ENCODE results near the gene JMJD7. TPM values are rescaled to one million over a fixed set of nuclear protein-coding genes. Genes with fewer than 3 reads are reported as not detected.

The JMJD7 gene
- total RNA-seq, 2 experiments from 2014 or later, result 35.6 to 38.4 TPM

DNA sequence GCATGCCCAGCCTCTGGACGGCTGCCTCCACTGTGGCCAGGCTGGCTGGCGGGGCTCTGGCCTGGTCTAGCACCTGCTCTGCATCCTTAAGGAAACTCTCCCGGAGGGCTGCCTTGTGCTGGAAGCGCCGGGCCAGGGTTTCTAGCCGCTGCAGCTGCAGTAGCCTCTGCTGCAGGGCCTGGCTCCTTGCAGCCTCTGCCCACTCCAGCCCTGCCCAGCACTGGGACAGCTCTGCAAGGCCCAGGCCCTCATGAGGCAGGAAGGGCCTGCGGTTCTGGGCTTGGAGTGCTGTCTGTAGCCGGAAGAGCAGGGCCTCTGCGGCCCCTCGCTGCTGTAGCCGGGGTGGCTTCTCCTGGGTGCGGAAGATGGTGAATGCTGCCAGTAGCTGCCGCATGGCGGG, 57.9 kb downstream of the JMJD7 start:
- H3K4me3 Mint-ChIP-seq, result no peak overlapping the region
- H3K9me3 ChIP-seq (ENCODE audit: control insufficient read depth in 1 of 2, insufficient read depth in 1 of 2, low read length in 2 of 2), result peaks cover 0 to 6% of the 10 kb centered on the region in 2 experiments
- no peaks in the 10 kb centered on the region for H3K9me3 Mint-ChIP-seq
- H3K27ac Mint-ChIP-seq, result no peak overlapping the region
- ChIA-PET POLR2A (no interaction called here), CTCF (interaction anchor here (1.4 kb wide), 1 partner anchor 19 kb away, joined by 3 read pairs; no protein-coding TSS in a partner anchor)
- H3K4me1 ChIP-seq (ENCODE audit: insufficient read depth, low read length), result peaks cover 32% of the 10 kb centered on the region
- intact Hi-C loops (cut with DNase I, micrococcal nuclease), result no loop called here
- ATAC-seq (ENCODE audit: poor library complexity) (no peak), DNase-seq (no peak)
- no peak overlapping the region for H3K4me3 ChIP-seq (ENCODE audit: low read length)
- TF ChIP-seq, protein P1, sequence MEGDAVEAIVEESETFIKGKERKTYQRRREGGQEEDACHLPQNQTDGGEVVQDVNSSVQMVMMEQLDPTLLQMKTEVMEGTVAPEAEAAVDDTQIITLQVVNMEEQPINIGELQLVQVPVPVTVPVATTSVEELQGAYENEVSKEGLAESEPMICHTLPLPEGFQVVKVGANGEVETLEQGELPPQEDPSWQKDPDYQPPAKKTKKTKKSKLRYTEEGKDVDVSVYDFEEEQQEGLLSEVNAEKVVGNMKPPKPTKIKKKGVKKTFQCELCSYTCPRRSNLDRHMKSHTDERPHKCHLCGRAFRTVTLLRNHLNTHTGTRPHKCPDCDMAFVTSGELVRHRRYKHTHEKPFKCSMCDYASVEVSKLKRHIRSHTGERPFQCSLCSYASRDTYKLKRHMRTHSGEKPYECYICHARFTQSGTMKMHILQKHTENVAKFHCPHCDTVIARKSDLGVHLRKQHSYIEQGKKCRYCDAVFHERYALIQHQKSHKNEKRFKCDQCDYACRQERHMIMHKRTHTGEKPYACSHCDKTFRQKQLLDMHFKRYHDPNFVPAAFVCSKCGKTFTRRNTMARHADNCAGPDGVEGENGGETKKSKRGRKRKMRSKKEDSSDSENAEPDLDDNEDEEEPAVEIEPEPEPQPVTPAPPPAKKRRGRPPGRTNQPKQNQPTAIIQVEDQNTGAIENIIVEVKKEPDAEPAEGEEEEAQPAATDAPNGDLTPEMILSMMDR (IDR thresholded peaks at IDR 0.05), result no peak
- H3K27me3 ChIP-seq (ENCODE audit: control insufficient read depth in 1 of 2, insufficient read depth in 2 of 2, low read length in 2 of 2), result peaks cover 0 to 12% of the 10 kb centered on the region in 2 experiments
- H3K27ac ChIP-seq (ENCODE audit: low read depth in 1 of 2, low read length in 2 of 2), result no peak overlapping the region
- H3K36me3 ChIP-seq (ENCODE audit: insufficient read depth, low read length), result no peaks in the 10 kb centered on the region
- no peaks in the 10 kb centered on the region for H3K36me3 Mint-ChIP-seq (ENCODE audit: low read depth)
- peaks cover 20% of the 10 kb centered on the region for H3K4me1 Mint-ChIP-seq (ENCODE audit: low read depth)
- H3K27me3 Mint-ChIP-seq, result peaks cover 11% of the 10 kb centered on the region

DNA sequence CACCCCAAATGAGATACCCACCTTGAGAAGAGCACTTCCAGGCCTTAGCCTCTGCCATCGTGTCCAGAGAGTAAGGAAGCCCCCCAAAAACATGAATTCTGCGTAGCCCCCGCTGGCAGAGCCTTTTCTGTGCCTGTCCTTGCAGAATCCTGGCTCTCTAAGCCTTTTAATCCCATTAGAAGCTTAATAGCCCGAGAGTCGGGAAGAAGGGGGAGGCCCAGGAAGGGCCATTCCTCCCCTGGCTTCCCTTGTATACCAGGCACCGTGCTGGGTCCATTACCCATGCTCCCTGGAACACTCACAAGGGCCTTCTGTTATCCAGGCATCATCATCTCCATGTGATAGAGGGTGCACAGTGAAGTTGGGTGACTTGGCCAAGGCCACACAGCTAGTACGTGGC, 58.8 kb downstream of the JMJD7 start:
- Histone ChIP-seq H3K4me3 (ENCODE audit: low read length) (no peak overlapping the region), H3K36me3 (ENCODE audit: insufficient read depth, low read length) (no peaks in the 10 kb centered on the region), H3K27ac (ENCODE audit: low read depth in 1 of 2, low read length in 2 of 2) (no peak overlapping the region), H3K27me3 (ENCODE audit: control insufficient read depth in 1 of 2, insufficient read depth in 2 of 2, low read length in 2 of 2) (peaks cover 0 to 6% of the 10 kb centered on the region in 2 experiments), H3K4me1 (ENCODE audit: insufficient read depth, low read length) (peaks cover 32% of the 10 kb centered on the region), H3K9me3 (ENCODE audit: control insufficient read depth in 1 of 2, insufficient read depth in 1 of 2, low read length in 2 of 2) (peaks cover 0 to 6% of the 10 kb centered on the region in 2 experiments)
- ChIA-PET CTCF (interaction anchor here (1.4 kb wide), 1 partner anchor 18 kb away, joined by 3 read pairs; no protein-coding TSS in a partner anchor), POLR2A (no interaction called here)
- TF ChIP-seq, protein P1 (IDR thresholded peaks at IDR 0.05), result no peak
- peaks cover 4% of the 10 kb centered on the region for H3K27me3 Mint-ChIP-seq
- no peaks in the 10 kb centered on the region for H3K36me3 Mint-ChIP-seq (ENCODE audit: low read depth)
- no peak overlapping the region for H3K4me3 Mint-ChIP-seq
- no peak overlapping the region for H3K27ac Mint-ChIP-seq
- intact Hi-C loops (cut with DNase I, micrococcal nuclease), result no loop called here
- no peak for DNase-seq
- H3K9me3 Mint-ChIP-seq, result no peaks in the 10 kb centered on the region
- no peak for ATAC-seq (ENCODE audit: poor library complexity)
- peaks cover 17% of the 10 kb centered on the region for H3K4me1 Mint-ChIP-seq (ENCODE audit: low read depth)

DNA sequence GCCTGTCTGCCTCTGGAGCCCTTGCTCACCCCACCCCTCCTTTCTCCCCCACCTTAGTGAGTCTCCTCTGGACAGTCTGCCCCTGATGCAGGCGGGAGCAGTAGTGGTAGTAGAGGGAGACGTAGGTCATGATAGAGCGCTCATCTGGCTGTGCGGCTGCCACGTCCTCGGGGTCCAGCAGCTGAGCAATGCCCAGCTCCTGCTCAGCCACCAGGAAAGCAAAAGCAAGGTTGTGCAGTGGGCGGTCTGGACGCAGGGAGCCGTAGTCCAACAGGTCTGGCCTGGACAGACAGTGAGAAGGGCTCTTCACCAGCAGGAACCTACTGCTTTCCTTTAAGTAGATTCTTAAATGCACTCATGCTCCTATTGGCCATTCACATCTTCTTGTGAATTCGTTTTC, 59.3 kb downstream of the JMJD7 start:
- TF ChIP-seq, protein P1 (IDR thresholded peaks at IDR 0.05), result no peak
- peaks cover 35% of the 10 kb centered on the region for H3K4me1 ChIP-seq (ENCODE audit: insufficient read depth, low read length)
- no peaks in the 10 kb centered on the region for H3K9me3 Mint-ChIP-seq
- intact Hi-C loops (cut with DNase I, micrococcal nuclease), result no loop called here
- no peaks in the 10 kb centered on the region for H3K36me3 ChIP-seq (ENCODE audit: insufficient read depth, low read length)
- peaks cover 0 to 6% of the 10 kb centered on the region in 2 experiments for H3K27me3 ChIP-seq (ENCODE audit: control insufficient read depth in 1 of 2, insufficient read depth in 2 of 2, low read length in 2 of 2)
- peaks cover 0 to 6% of the 10 kb centered on the region in 2 experiments for H3K9me3 ChIP-seq (ENCODE audit: control insufficient read depth in 1 of 2, insufficient read depth in 1 of 2, low read length in 2 of 2)
- no peak for DNase-seq
- H3K4me3 ChIP-seq (ENCODE audit: low read length), result no peak overlapping the region
- no peak overlapping the region for H3K27ac Mint-ChIP-seq
- ATAC-seq (ENCODE audit: poor library complexity), result no peak
- no peaks in the 10 kb centered on the region for H3K36me3 Mint-ChIP-seq (ENCODE audit: low read depth)
- H3K4me3 Mint-ChIP-seq, result no peak overlapping the region
- H3K27me3 Mint-ChIP-seq, result peaks cover 4% of the 10 kb centered on the region
- H3K4me1 Mint-ChIP-seq (ENCODE audit: low read depth), result peaks cover 22% of the 10 kb centered on the region
- CTCF ChIA-PET, result interaction anchor here (1.4 kb wide), 1 partner anchor 17 kb away, joined by 3 read pairs; no protein-coding TSS in a partner anchor
- POLR2A ChIA-PET, result no interaction called here
- no peak overlapping the region for H3K27ac ChIP-seq (ENCODE audit: low read depth in 1 of 2, low read length in 2 of 2)

Small RNAs within 50 kb of the gene (microRNA-seq; reads per million reads assigned to microRNA genes)
- gene MIR4310 (ENCODE audit: borderline microRNAs expressed, borderline replicate concordance), result not detected

Other genes starting within 250 kb of the JMJD7 start
- 10 to 100 TPM; 31.0 to 33.9 TPM for gene MGA, start 167.7 kb upstream of the JMJD7 start, total RNA-seq
- 10 to 100 TPM; 26.0 to 30.0 TPM for gene MAPKBP1, start 53.6 kb upstream of the JMJD7 start, total RNA-seq
- gene PLA2G4B, start 10.8 kb downstream of the JMJD7 start, total RNA-seq, result 10 to 100 TPM; 33.7 to 34.6 TPM
- gene SPTBN5, start 66.0 kb downstream of the JMJD7 start, total RNA-seq, result 1 to 10 TPM; 2.2 to 2.3 TPM
- 10 to 100 TPM; 39.8 to 40.5 TPM for gene EHD4, start 144.5 kb downstream of the JMJD7 start, total RNA-seq
- not detected for gene PLA2G4E, start 192.9 kb downstream of the JMJD7 start, total RNA-seq

Data from CD4-positive, alpha-beta T cell (primary cell).